NT2/D1 (cell line): ENCODE data around the gene CEACAM6.
"Not testable (repeated sequence)": the region's sequence is repeated elsewhere in the genome, so short reads cannot be mapped to it uniquely, and the experiment has no call there.

Source experiments
- DNase-seq: peaks from one replicate; pipeline ENCODE4 v3.0.0-alpha.2; 2011; ENCODE audit warnings: low read depth, low spot score
- H3K27me3 ChIP-seq: 2 replicates; pipeline ENCODE4 v1.6.0; 2011; ENCODE audit warnings: mild to moderate bottlenecking; ENCODE audit not compliant: insufficient read length, insufficient read depth
- H3K36me3 ChIP-seq: 2 replicates; pipeline ENCODE4 v1.6.1; 2011; ENCODE audit warnings: mild to moderate bottlenecking, low read length, mixed read lengths; ENCODE audit not compliant: insufficient read depth, insufficient read length
- H3K4me1 ChIP-seq: 2 replicates; pipeline ENCODE4 v1.5.1; 2011; ENCODE audit not compliant: insufficient read depth, insufficient read length
- H3K4me3 ChIP-seq: 2 replicates; pipeline ENCODE4 v1.5.1; 2011; ENCODE audit warnings: low read depth; ENCODE audit not compliant: insufficient read length
- H3K9ac ChIP-seq: 2 replicates; pipeline ENCODE4 v1.6.0; 2011; ENCODE audit warnings: low read depth; ENCODE audit not compliant: insufficient read length
- H3K9me3 ChIP-seq: 2 replicates; pipeline ENCODE4 v1.5.1; 2011; ENCODE audit warnings: mild to moderate bottlenecking, low read length; ENCODE audit not compliant: insufficient read depth
- SUZ12 ChIP-seq: IDR thresholded peaks from 2 replicates; pipeline ENCODE4 v1.6.1; 2011; ENCODE audit not compliant: insufficient read length, insufficient read depth; ENCODE audit errors: extremely low read depth
- YY1 ChIP-seq: IDR thresholded peaks from 2 replicates; pipeline ENCODE4 v1.6.1; 2011; ENCODE audit not compliant: insufficient read length, insufficient read depth
- ZNF274 ChIP-seq: IDR thresholded peaks from 2 replicates; pipeline ENCODE4 v1.6.1; 2011; ENCODE audit warnings: mild to moderate bottlenecking, low read depth, low read length

Gene CEACAM6

GRCh38 chr19:41785653-41786052 is 30.3 kb downstream of the CEACAM6 start:
- peak; percentile 64 for DNase-seq
- Histone ChIP-seq H3K9ac (no peak overlapping the region), H3K9me3 (no peaks in the 10 kb centered on the region), H3K4me3 (no peak overlapping the region), H3K36me3 (no peaks in the 10 kb centered on the region), H3K27me3 (peaks cover 24% of the 10 kb centered on the region), H3K4me1 (no peaks in the 10 kb centered on the region)
- TF ChIP-seq SUZ12 (no peak), YY1 (no peak), ZNF274 (no peak)

DNA sequence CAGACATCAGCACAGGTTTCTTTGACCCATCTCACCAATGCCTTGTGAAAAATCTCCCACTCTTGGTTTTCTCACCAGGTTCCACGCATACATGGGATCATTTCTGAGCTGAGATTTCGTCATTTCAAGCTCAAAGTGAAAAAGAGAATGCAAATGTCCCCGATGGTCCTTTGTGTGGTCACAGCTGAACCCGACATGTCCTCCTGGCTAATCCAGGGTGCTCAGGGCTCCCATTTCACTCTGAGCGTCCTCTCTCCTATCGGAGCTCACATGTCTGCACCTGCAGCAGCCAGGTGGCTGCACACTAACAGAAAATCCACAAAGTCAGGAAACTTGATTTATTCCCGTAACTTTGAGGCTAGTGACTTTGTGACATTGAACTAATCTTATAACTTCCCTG is 31.7 kb downstream of the CEACAM6 start:
- H3K9me3 ChIP-seq: no peaks in the 10 kb centered on the region
- no peak overlapping the region for H3K9ac ChIP-seq
- H3K4me1 ChIP-seq: no peaks in the 10 kb centered on the region
- H3K36me3 ChIP-seq: no peaks in the 10 kb centered on the region
- H3K27me3 ChIP-seq: peaks cover 24% of the 10 kb centered on the region
- no peak for TF ChIP-seq YY1
- TF ChIP-seq ZNF274: no peak
- no peak for TF ChIP-seq SUZ12
- no peak for DNase-seq
- H3K4me3 ChIP-seq: no peak overlapping the region

- not testable (repeated sequence) for DNase-seq, H3K9ac ChIP-seq, H3K4me1 ChIP-seq, H3K4me3 ChIP-seq, H3K9me3 ChIP-seq, H3K36me3 ChIP-seq
- peaks cover 30% of the 10 kb centered on the region for H3K27me3 ChIP-seq
Observed at GRCh38 chr19:41788518-41788917, 33.2 kb downstream of the CEACAM6 start.

DNA sequence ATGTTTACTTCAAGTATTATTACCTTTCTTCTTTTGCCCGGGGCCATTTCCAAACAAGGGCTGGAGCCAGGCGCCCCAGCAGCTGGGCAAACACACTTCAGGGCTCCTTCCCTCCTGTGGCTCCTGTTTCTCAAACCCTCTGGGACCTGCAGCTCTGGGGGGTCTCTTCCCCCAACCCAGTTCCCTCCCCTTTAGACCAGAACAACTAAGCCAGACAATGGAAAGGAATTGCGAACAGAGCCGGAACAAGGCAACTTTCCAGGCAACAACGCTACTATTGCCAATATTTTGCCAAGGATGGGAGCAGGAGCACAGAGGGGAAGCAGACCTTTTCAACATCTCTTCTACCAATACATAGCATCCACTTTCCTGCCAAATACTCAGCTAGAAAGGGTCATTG is 33.7 kb downstream of the CEACAM6 start:
- peaks cover 30% of the 10 kb centered on the region for H3K27me3 ChIP-seq
- H3K9me3 ChIP-seq, H3K4me1 ChIP-seq, DNase-seq, H3K4me3 ChIP-seq, H3K9ac ChIP-seq, H3K36me3 ChIP-seq: not testable (repeated sequence)

DNA sequence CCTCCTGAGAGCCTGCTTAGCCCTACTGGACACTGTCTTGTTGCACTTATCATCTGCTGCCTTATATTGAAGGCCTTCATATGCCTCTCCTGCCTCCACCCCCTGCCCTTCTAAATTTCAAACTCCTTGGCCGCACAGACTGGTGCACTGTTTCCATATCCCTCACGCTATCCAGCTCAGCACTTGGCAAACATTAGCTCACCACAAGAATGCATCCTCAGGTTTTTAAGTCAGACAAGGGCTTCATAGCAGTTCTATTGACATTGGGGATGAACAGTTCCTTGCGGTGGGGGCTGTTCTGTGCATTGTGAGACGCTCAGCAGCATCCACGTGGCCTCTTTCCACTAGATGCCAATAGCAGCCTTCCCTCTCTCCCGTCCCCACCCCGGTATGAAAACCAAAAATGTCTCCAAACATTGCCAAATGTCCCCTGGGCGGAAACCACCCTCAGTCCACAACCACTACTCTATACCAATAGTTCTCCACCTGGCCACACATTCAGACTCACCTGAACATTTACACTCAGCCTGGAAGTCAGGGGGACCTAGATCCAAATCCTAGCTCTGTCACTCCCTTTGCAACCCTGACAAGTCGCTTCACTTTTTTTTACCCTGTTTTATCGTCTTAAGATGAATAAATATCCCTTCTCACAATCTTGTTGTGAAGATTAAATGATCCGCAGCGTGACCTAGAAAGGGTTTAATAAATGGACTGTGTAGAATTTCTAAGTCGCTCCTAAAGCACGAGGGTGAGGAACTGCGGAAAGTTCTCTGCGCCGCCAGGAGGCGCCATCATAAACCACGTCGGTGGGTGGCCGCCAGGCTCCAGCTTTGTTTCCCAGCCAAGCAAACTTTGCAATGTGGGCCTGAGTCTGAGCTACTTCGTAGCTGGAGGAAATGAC is 37.4 kb downstream of the CEACAM6 start:
- H3K4me3 ChIP-seq: no peak overlapping the region
- TF ChIP-seq ZNF274: no peak
- no peak for TF ChIP-seq YY1
- no peak for TF ChIP-seq SUZ12
- no peaks in the 10 kb centered on the region for H3K36me3 ChIP-seq
- no peak overlapping the region for H3K9ac ChIP-seq
- peak; percentile 20 for DNase-seq
- no peaks in the 10 kb centered on the region for H3K4me1 ChIP-seq
- peaks cover 12% of the 10 kb centered on the region for H3K27me3 ChIP-seq
- H3K9me3 ChIP-seq: no peaks in the 10 kb centered on the region

GRCh38 chr19:41793414-41793727 is 38.0 kb downstream of the CEACAM6 start:
- Histone ChIP-seq H3K4me1 (no peaks in the 10 kb centered on the region), H3K9ac (no peak overlapping the region), H3K36me3 (no peaks in the 10 kb centered on the region), H3K27me3 (peaks cover 12% of the 10 kb centered on the region), H3K9me3 (no peaks in the 10 kb centered on the region), H3K4me3 (no peak overlapping the region)
- no peak for DNase-seq
- TF ChIP-seq SUZ12 (no peak), ZNF274 (no peak), YY1 (no peak)

DNA sequence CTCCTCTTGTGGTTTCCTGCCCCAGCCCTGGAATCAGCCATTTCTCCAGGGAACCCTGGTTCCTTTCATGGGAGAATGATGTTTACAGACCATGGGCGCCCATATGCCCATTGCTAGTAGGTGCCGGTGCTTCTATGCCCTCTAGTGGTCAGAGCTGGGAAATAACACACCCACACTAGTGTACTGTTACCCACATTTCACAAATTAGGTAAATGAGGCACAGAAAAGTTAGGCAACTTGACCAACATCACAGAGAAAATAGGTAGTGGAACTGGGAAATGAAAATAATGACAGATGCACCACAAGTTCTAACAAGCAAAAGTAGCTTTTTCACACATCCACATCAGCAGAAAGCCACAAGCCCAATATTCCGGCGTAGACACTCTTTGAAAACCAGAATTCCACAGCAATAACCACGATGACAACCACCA is 39.7 kb downstream of the CEACAM6 start:
- H3K36me3 ChIP-seq: no peaks in the 10 kb centered on the region
- H3K4me3 ChIP-seq: no peak overlapping the region
- H3K4me1 ChIP-seq: no peaks in the 10 kb centered on the region
- TF ChIP-seq ZNF274: no peak
- TF ChIP-seq YY1: no peak
- no peak for TF ChIP-seq SUZ12
- no peaks in the 10 kb centered on the region for H3K9me3 ChIP-seq
- peak; percentile 9 for DNase-seq
- H3K9ac ChIP-seq: no peak overlapping the region
- H3K27me3 ChIP-seq: peaks cover 12% of the 10 kb centered on the region

DNA sequence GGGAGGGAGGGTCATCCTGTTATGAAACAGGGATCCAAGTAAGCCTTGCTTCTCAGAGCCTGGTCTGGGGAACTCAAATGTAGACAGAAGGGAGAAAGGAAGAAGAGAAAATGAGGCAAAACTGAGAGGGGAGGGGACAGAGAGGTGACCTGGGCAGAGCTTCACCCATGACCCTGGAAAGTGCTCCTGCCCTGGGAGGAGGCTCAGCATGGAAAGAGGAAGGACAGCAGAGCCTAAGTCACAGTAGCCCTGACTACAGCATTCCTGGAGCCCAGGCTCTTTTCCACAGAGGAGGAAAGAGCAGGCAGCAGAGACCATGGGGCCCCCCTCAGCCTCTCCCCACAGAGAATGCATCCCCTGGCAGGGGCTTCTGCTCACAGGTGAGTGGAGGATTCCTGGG is 41.0 kb downstream of the CEACAM6 start, which contains the start of gene CEACAM3:
Gene CEACAM3 (plus strand): TSS at position 226 of the 400 bp plus-strand sequence. CDS start 91 bp downstream, at position 317.
- H3K4me1 ChIP-seq: no peaks in the 10 kb centered on the region
- no peak within 1 kb of the TSS for H3K9ac ChIP-seq
- H3K36me3 ChIP-seq: no peaks in the 10 kb centered on the region

More for the DNA sequence above, 41.0 kb downstream of the CEACAM6 start, which contains the start of gene CEACAM3:
- Histone ChIP-seq H3K4me3 (no peak within 1 kb of the TSS), H3K27me3 (peaks cover 12% of the 10 kb centered on the region), H3K9me3 (peaks cover 4% of the 10 kb centered on the region; the same call in 1 of the 2 replicates)
- no peak for TF ChIP-seq SUZ12
- TF ChIP-seq YY1: no peak
- TF ChIP-seq ZNF274: no peak
- DNase-seq: no peak
